Mucosa of descending colon (tissue), 3 donors: ENCODE measurements around the gene CHTF8. TPM values are rescaled to one million over a fixed set of nuclear protein-coding genes. Genes with fewer than 3 reads are reported as not detected.

ENCODE experiments used
- total RNA-seq, 3 donors: library from RNA; stranded (reverse); fragmentation: NEBNext Ultra II Directional in 2 of 3; extraction: Animal tissue kit (Norgen Biotek cat#: 25700) in 2 of 3; gene quantifications; one replicate each; pipeline versions ENCODE4 v1.2.1 to v1.2.4, GENCODE V29; 2021 to 2023
- donor health status: DM: no; HTN: no; CAD: no; lungs with moderate emphysema.
- donor health status: DM: no; HTN: no; CAD: no.
- donor health status: DM: no; HTN: yes; CAD: no.

CHTF8 gene
- total RNA-seq, 3 donors from 2014 or later: 88.5 to 107 (median 94.5) TPM

Other genes starting within 250 kb of the CHTF8 start
- 10 to 100 TPM in 2 of 3 donors, 1 to 10 TPM in 1; 4.6 to 19.4 (median 15.0) TPM for gene HAS3, start 26.9 kb downstream of the CHTF8 start, total RNA-seq
- 10 to 100 TPM; 18.6 to 33.2 (median 24.6) TPM for gene UTP4, start 61 bp upstream of the CHTF8 start, total RNA-seq
- gene SNTB2, start 54.6 kb upstream of the CHTF8 start, total RNA-seq: 10 to 100 TPM; 28.7 to 50.9 (median 34.0) TPM
- gene VPS4A, start 178.8 kb upstream of the CHTF8 start, total RNA-seq: 10 to 100 TPM; 35.9 to 39.6 (median 36.3) TPM
- 10 to 100 TPM in 1 of 3 donors, 1 to 10 TPM in 2; 9.0 to 14.8 (median 10.0) TPM for gene PDF, start 198.0 kb upstream of the CHTF8 start, total RNA-seq
- gene COG8, start 207.0 kb upstream of the CHTF8 start, total RNA-seq: 10 to 100 TPM; 35.6 to 38.3 (median 36.8) TPM
- gene NIP7, start 207.2 kb upstream of the CHTF8 start, total RNA-seq: 10 to 100 TPM; 20.1 to 25.1 (median 22.4) TPM
- gene TMED6, start 219.2 kb upstream of the CHTF8 start, total RNA-seq: 10 to 100 TPM in 1 of 3 donors, 1 to 10 TPM in 2; 2.2 to 18.1 (median 2.3) TPM